HepG2 (cell line): Measurements from ENCODE around the gene SMIM12. TPM values are rescaled to one million over a fixed set of nuclear protein-coding genes. Genes with fewer than 3 reads are reported as not detected.

Experiments
- FUBP1 ChIP-seq: sonication (generic); formaldehyde crosslinking; IDR thresholded peaks from 2 replicates; pipeline ENCODE4 v1.5.1; 2020; ENCODE audit warnings: missing genetic modification reagents, mild to moderate bottlenecking, borderline replicate concordance
- SMAD1 ChIP-seq: sonication (generic); formaldehyde crosslinking; IDR thresholded peaks from 2 replicates; pipeline ENCODE4 v1.4.0; 2020; ENCODE audit warnings: missing genetic modification reagents, low read depth, mild to moderate bottlenecking, borderline replicate concordance
- ZBTB40 ChIP-seq, 2 experiments: fragments of 450-650 bp in 1 of 2; sonication (generic) in 1 of 2; formaldehyde crosslinking in 1 of 2; IDR thresholded peaks; 2 replicates each; pipeline versions ENCODE4 v1.6.1 to v1.8.0; 2016 to 2022; ENCODE audit warnings: antibody characterized with exemption in 1 of 2, mild to moderate bottlenecking in 1 of 2, missing genetic modification reagents in 1 of 2
- ZFP62 ChIP-seq: sonication (generic); formaldehyde crosslinking; IDR thresholded peaks from 2 replicates; pipeline ENCODE4 v1.4.0; 2020; ENCODE audit warnings: missing genetic modification reagents
- ZNF510 ChIP-seq: sonication (generic); formaldehyde crosslinking; IDR thresholded peaks from 2 replicates; pipeline ENCODE4 v1.4.0; 2020; ENCODE audit warnings: low read depth, mild to moderate bottlenecking, missing genetic modification reagents
- ZNF7 ChIP-seq: IDR thresholded peaks from 2 replicates; pipeline ENCODE4 v1.6.1; 2016; ENCODE audit warnings: missing biosample characterization, missing genetic modification reagents
- polyA plus RNA-seq, 8 experiments: library from polyadenylated mRNA; depleted of rRNA in 3 of 8; stranded (reverse) in 7 of 8; unstranded in 1 of 8; fragments of >200 nt; fragmentation: Illumina TruSeq in 4 of 8; extraction: Trizol in 4 of 8; gene quantifications; 2 replicates each; pipeline versions ENCODE4 v1.2.1 to v1.2.3, GENCODE V29; 2011 to 2016; ENCODE audit warnings: low read depth in 4 of 8, missing spikeins in 1 of 8, mixed read lengths in 1 of 8; ENCODE audit not compliant: insufficient read depth in 1 of 8
- total RNA-seq, 5 experiments: library from RNA; depleted of rRNA; stranded (reverse); fragments of >200 nt; fragmentation: Illumina TruSeq; extraction: Trizol; gene quantifications; 2 replicates each; pipeline ENCODE4 v1.2.3, GENCODE V29; 2016; ENCODE audit warnings: low read depth in 1 of 5

SMIM12 gene
- total and polyA plus RNA-seq, 2 of the 13 experiments (the other 11 are each of a cell fraction or from before 2014, with no cell fraction given): 20.1 to 41.3 TPM

GRCh38 chr1:34806396-34806795 is 53.2 kb downstream of the SMIM12 start (continued):
- TF ChIP-seq ZBTB40 (IDR thresholded peaks at IDR 0.05): no peak
- no peak for TF ChIP-seq ZBTB40 (CRISPR knock-in tag; IDR thresholded peaks at IDR 0.05)
- TF ChIP-seq ZFP62 (CRISPR knock-in tag): no peak
- TF ChIP-seq ZNF7 (CRISPR knock-in tag): no peak
- no peak for TF ChIP-seq FUBP1 (CRISPR knock-in tag)
- no peak for TF ChIP-seq SMAD1 (CRISPR knock-in tag)
- TF ChIP-seq ZNF510 (CRISPR knock-in tag): no peak
- TF ChIP-seq, all 625 proteins: peak for 0
